Measurements from ENCODE around the gene URGCP. TPM values are rescaled to one million over a fixed set of nuclear protein-coding genes. Genes with fewer than 3 reads are reported as not detected.

The URGCP gene
- total and polyA plus RNA-seq, 8 donors, result 12.1 to 27.5 (median 17.6) TPM

DNA sequence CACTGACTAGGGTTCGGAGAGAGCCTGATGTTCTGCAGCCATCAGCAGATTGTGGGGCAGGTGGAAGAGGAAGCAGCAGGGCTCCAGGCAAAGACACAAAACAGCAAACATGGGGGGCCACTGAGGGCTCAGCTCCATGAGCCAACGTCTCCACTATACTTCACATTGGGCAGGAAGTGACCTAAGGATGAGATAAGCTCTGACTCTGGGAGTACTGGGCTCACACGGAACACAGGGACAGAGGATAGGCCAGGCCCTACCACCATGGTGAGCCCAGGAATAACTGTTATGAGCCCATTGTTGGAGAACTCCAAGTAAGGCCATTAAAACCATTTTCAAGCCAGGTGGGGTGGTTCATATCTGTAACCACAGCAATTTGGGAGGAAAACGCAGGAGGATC, 22.2 kb downstream of the URGCP start:
- Histone ChIP-seq H3K9me3 (no peaks in the 10 kb centered on the region), H3K27ac (no peak overlapping the region), H3K4me1 (no peaks in the 10 kb centered on the region), H3K4me3 (no peak overlapping the region), H3K27me3 (no peaks in the 10 kb centered on the region), H3K36me3 (peaks cover 0 to 41% (median 12%) of the 10 kb centered on the region in 3 donors)
- TF ChIP-seq, protein P1, sequence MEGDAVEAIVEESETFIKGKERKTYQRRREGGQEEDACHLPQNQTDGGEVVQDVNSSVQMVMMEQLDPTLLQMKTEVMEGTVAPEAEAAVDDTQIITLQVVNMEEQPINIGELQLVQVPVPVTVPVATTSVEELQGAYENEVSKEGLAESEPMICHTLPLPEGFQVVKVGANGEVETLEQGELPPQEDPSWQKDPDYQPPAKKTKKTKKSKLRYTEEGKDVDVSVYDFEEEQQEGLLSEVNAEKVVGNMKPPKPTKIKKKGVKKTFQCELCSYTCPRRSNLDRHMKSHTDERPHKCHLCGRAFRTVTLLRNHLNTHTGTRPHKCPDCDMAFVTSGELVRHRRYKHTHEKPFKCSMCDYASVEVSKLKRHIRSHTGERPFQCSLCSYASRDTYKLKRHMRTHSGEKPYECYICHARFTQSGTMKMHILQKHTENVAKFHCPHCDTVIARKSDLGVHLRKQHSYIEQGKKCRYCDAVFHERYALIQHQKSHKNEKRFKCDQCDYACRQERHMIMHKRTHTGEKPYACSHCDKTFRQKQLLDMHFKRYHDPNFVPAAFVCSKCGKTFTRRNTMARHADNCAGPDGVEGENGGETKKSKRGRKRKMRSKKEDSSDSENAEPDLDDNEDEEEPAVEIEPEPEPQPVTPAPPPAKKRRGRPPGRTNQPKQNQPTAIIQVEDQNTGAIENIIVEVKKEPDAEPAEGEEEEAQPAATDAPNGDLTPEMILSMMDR (IDR thresholded peaks at IDR 0.05), result no peak
- WGBS, 2 donors, result 87 to 93% methylated on average over 4 of the region's 4 CpGs
- FAIRE-seq, result no peak
- intact Hi-C loops (cut with DNase I), result no loop called here
- ATAC-seq, result no peak
- DNase-seq, result no peak

DNA sequence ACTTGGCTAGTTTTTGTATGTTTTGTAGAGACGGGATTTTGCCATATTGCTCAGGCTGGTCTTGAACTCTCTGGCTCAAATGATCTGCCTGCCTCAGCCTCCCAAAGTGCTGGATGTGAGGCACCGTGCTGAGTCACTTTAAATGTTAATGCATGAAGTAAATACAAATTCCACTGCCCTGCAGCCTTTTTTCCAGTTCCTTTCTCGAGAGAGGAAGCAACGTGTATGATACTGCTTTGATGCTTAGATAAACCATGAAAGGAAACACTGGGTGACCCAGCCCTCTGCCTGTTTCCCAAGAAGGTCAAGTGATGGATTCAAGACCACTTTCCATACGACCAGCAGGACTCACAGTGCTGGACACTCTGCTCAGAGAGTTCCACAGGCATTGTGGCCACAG, 25.8 kb downstream of the URGCP start:
- Histone ChIP-seq H3K9me3 (no peaks in the 10 kb centered on the region), H3K36me3 (peaks cover 0 to 71% (median 29%) of the 10 kb centered on the region in 3 donors), H3K4me3 (no peak overlapping the region), H3K4me1 (no peaks in the 10 kb centered on the region), H3K27ac (no peak overlapping the region), H3K27me3 (no peaks in the 10 kb centered on the region)
- TF ChIP-seq, protein P1 (IDR thresholded peaks at IDR 0.05), result no peak
- ATAC-seq, result no peak
- WGBS, 2 donors, result 79 to 81% methylated on average over 5 of the region's 5 CpGs
- intact Hi-C loops (cut with DNase I), result no loop called here
- no peak for FAIRE-seq
- DNase-seq, result no peak

DNA sequence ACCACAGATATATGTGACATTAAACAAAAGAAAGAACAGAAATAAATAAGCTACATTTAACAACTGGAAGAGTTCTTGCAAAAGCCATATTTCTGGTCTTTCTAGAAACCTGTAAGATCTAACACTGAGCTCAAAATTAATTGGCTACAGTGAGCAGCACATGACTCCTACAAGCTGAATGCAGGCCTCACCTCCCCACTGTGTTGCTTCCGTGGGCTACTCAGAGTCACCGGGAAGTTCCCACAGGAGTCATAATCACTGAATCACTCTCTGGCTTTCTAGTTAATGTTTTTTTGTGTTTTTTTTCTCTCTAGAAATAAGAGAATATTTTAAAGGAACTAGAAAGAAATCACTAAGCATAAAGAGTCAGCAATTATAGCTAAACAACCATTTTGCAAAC, 26.9 kb downstream of the URGCP start:
- Histone ChIP-seq H3K36me3 (peaks cover 0 to 64% (median 31%) of the 10 kb centered on the region in 3 donors), H3K27ac (no peak overlapping the region), H3K9me3 (no peaks in the 10 kb centered on the region), H3K4me3 (no peak overlapping the region), H3K4me1 (no peaks in the 10 kb centered on the region), H3K27me3 (no peaks in the 10 kb centered on the region)
- TF ChIP-seq, protein P1 (IDR thresholded peaks at IDR 0.05), result no peak
- intact Hi-C loops (cut with DNase I), result no loop called here
- no peak for FAIRE-seq
- no peak for ATAC-seq
- DNase-seq, result no peak
- 87% methylated on average over 2 of the region's 2 CpGs for WGBS, 2 donors

DNA sequence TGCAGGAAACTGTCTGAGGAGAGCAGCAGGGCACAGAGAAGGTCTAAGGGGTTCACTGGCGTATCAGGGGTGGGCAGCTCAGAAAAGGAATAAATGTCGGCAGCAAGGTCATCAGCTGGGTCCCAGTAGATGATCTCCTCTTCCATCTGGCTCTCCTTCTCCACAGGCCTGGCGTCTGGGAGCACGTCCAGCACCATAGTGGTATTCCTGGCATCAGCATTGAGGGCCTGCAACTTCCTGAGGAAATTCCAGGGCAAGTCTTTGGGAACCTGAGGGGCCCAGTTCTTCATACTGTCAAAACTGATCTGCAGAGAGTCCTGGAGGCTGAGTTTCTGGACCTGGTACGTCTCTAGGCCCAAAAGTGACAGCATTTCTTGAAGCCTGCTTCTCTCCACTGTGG, 27.5 kb downstream of the URGCP start:
- ATAC-seq, result no peak

More for the DNA sequence above, 27.5 kb downstream of the URGCP start:
- H3K4me1 ChIP-seq, result no peaks in the 10 kb centered on the region
- peaks cover 0 to 59% (median 31%) of the 10 kb centered on the region in 3 donors for H3K36me3 ChIP-seq
- WGBS, 2 donors, result 86 to 92% methylated on average over 5 of the region's 5 CpGs
- TF ChIP-seq, protein P1 (IDR thresholded peaks at IDR 0.05), result no peak
- no peaks in the 10 kb centered on the region for H3K9me3 ChIP-seq
- no peaks in the 10 kb centered on the region for H3K27me3 ChIP-seq
- no peak for DNase-seq
- intact Hi-C loops (cut with DNase I), result no loop called here
- H3K4me3 ChIP-seq, result no peak overlapping the region
- FAIRE-seq, result no peak
- H3K27ac ChIP-seq, result no peak overlapping the region
